Endothelial cell of umbilical vein (primary cell): ENCODE measurements around the gene UNKL. TPM values are rescaled to one million over a fixed set of nuclear protein-coding genes. Genes with fewer than 3 reads are reported as not detected.

Experiments
- BruUV-seq: library from RNA; stranded (reverse); fragments of 400-500 nt; replicated peaks from 2 replicates; lab custom pipeline; 2021; lab: Mats Ljungman, UMichigan
- CTCF ChIA-PET: fragments of 300-600, 350-600 bp; sonication (Branson Sonifier 250); formaldehyde crosslinking; loops from one replicate; lab custom pipeline; 2021; ENCODE audit warnings: antibody characterized with exemption, inconsistent platforms; lab: Charles Lee
- POLR2A ChIA-PET: fragments of 300-600, 350-600 bp; sonication (Branson Sonifier 250); formaldehyde crosslinking; loops from one replicate; lab custom pipeline; 2021; ENCODE audit warnings: antibody characterized with exemption, inconsistent platforms; lab: Charles Lee
- DNase-seq: peaks from one replicate; pipeline ENCODE4 v3.0.0-alpha.2; 2011; ENCODE audit warnings: low read depth, low spot score
- FAIRE-seq: peaks from 2 replicates; lab custom pipeline; 2011; peaks lifted over from hg19 to GRCh38; lab: Jason Lieb, UNC
- H2AFZ ChIP-seq: 2 replicates; pipeline ENCODE4 v1.6.0; 2012; ENCODE audit warnings: low read depth, low read length, control low read depth, inconsistent platforms
- H3K27ac ChIP-seq: 2 replicates; pipeline ENCODE4 v1.5.1; 2011; ENCODE audit warnings: low read depth, mild to moderate bottlenecking, control low read depth, low read length, moderate library complexity; ENCODE audit not compliant: insufficient read depth
- H3K27me3 ChIP-seq, 2 experiments: 2 replicates each; pipeline versions ENCODE4 v1.6.0 to v1.6.1; 2011; ENCODE audit warnings: low read length in 2 of 2, mixed read lengths in 1 of 2; ENCODE audit not compliant: control insufficient read depth in 2 of 2, insufficient read depth in 2 of 2
- H3K36me3 ChIP-seq, 2 experiments: 2 replicates in 1 of 2; 3 replicates in 1 of 2; pipeline ENCODE4 v1.5.1; 2011; ENCODE audit warnings: low read length in 2 of 2, mild to moderate bottlenecking in 1 of 2, moderate library complexity in 1 of 2; ENCODE audit not compliant: control insufficient read depth in 2 of 2, insufficient read depth in 2 of 2; ENCODE audit errors: extremely low read depth in 1 of 2
- H3K4me1 ChIP-seq: 3 replicates; pipeline ENCODE4 v1.5.1; 2011; ENCODE audit warnings: mild to moderate bottlenecking, low read length; ENCODE audit not compliant: control insufficient read depth, insufficient read depth; ENCODE audit errors: extremely low read depth
- H3K4me2 ChIP-seq: 2 replicates; pipeline ENCODE4 v1.6.1; 2011; ENCODE audit warnings: low read length, control low read depth, mixed read lengths; ENCODE audit not compliant: insufficient read depth
- H3K4me3 ChIP-seq, 3 experiments: fragments of 200-600 bp in 1 of 3; sonication (generic), shearing (Covaris generic) in 1 of 3; replicated peaks in 1 of 3; 2 replicates each; pipeline ENCODE4 v1.5.1; 2011 to 2016; ENCODE audit warnings: control low read depth in 3 of 3, low read length in 3 of 3, mild to moderate bottlenecking in 2 of 3, inconsistent platforms in 1 of 3, low read depth in 1 of 3, moderate library complexity in 1 of 3; ENCODE audit not compliant: insufficient read depth in 1 of 3
- H3K79me2 ChIP-seq: 2 replicates; pipeline ENCODE4 v1.6.0; 2012; ENCODE audit warnings: low read length, inconsistent platforms; ENCODE audit not compliant: control insufficient read depth, insufficient read depth
- H3K9ac ChIP-seq: replicated peaks from 2 replicates; pipeline ENCODE3; 2011; ENCODE audit warnings: low read length, control low read depth; ENCODE audit not compliant: insufficient read depth; ENCODE audit errors: extremely low read depth
- H3K9me1 ChIP-seq: replicated peaks from 3 replicates; pipeline ENCODE4 v1.6.0; 2011; ENCODE audit warnings: mild to moderate bottlenecking, low read length; ENCODE audit not compliant: control insufficient read depth, insufficient read depth; ENCODE audit errors: extremely low read depth
- H3K9me3 ChIP-seq: replicated peaks from 2 replicates; pipeline ENCODE4 v1.5.1; 2012; ENCODE audit warnings: low read length, inconsistent platforms; ENCODE audit not compliant: control insufficient read depth, insufficient read depth
- H4K20me1 ChIP-seq: replicated peaks from 2 replicates; pipeline ENCODE3; 2011; ENCODE audit warnings: mild to moderate bottlenecking, low read length; ENCODE audit not compliant: control insufficient read depth, insufficient read depth; ENCODE audit errors: extremely low read depth
- CTCF ChIP-seq, 2 donors: IDR thresholded peaks; 1 replicate in 1 of 2; 2 replicates in 1 of 2; pipeline ENCODE4 v1.5.1; 2011; ENCODE audit warnings: low read length in 2 of 2, mild to moderate bottlenecking in 2 of 2, moderate library complexity in 2 of 2, control low read depth in 1 of 2, inconsistent platforms in 1 of 2, low read depth in 1 of 2; ENCODE audit not compliant: insufficient read depth in 1 of 2; ENCODE audit errors: extremely low read depth in 1 of 2
- EZH2 ChIP-seq: IDR thresholded peaks from 2 replicates; pipeline ENCODE4 v1.6.1; 2012; ENCODE audit warnings: borderline replicate concordance, low read depth, mild to moderate bottlenecking, moderate library complexity, low read length, inconsistent platforms; ENCODE audit not compliant: severe bottlenecking
- FOS ChIP-seq: IDR thresholded peaks from 2 replicates; pipeline ENCODE4 v1.6.1; 2011; ENCODE audit warnings: mild to moderate bottlenecking, low read length, moderate library complexity, borderline replicate concordance; ENCODE audit not compliant: insufficient read depth
- GATA2 ChIP-seq: IDR thresholded peaks from 2 replicates; pipeline ENCODE4 v1.7.0; 2011; ENCODE audit warnings: low read depth, mild to moderate bottlenecking, moderate library complexity, mixed read lengths, low read length; ENCODE audit not compliant: insufficient read length, insufficient read depth
- JUN ChIP-seq: IDR thresholded peaks from 2 replicates; pipeline ENCODE4 v1.6.1; 2011; ENCODE audit warnings: borderline replicate concordance, low read depth; ENCODE audit not compliant: insufficient read length, insufficient read depth
- MAX ChIP-seq: IDR thresholded peaks from 2 replicates; pipeline ENCODE4 v1.6.1; 2011; ENCODE audit not compliant: insufficient read depth, insufficient read length
- MYC ChIP-seq: IDR thresholded peaks from one replicate; pipeline ENCODE4 v1.6.1; 2011; ENCODE audit warnings: mild to moderate bottlenecking, low read depth, low read length
- POLR2A ChIP-seq: IDR thresholded peaks from 2 replicates; pipeline ENCODE4 v1.6.1; 2012; ENCODE audit warnings: low read depth, mild to moderate bottlenecking, control low read depth, low read length
- POLR2AphosphoS5 ChIP-seq: IDR thresholded peaks from 2 replicates; pipeline ENCODE4 v1.6.1; 2012; ENCODE audit warnings: low read depth, mild to moderate bottlenecking, control low read depth, low read length, moderate library complexity; ENCODE audit not compliant: insufficient read depth
- dilution Hi-C: fragments of 300-500 bp; cut with MboI; formaldehyde crosslinking; loops from one replicate; pipeline ENCODE4 v1.15.0; 2019; ENCODE audit warnings: low sequenced_read_pairs; ENCODE audit not compliant: extremely low pct_ligation_motif_present
- intact Hi-C: fragments of 100-400 bp; cut with micrococcal nuclease; formaldehyde crosslinking; loops from one replicate; pipeline ENCODE4 v1.10.0; 2022
- polyA plus RNA-seq, 4 experiments: library from polyadenylated mRNA; depleted of rRNA in 3 of 4; stranded (reverse) in 3 of 4; unstranded in 1 of 4; fragments of >200 nt; gene quantifications; 2 replicates each; pipeline versions ENCODE4 v1.2.1 to v1.2.3, GENCODE V29; 2011 to 2012; ENCODE audit warnings: missing spikeins in 1 of 4
- total RNA-seq: library from RNA; stranded (reverse); gene quantifications from 2 replicates; pipeline ENCODE4 v1.2.3, GENCODE V29; 2021

UNKL gene
- total and polyA plus RNA-seq, 2 donors (not counting 3 experiments of a cell fraction or from before 2014, with no cell fraction given), result 17.1 to 32.8 TPM

GRCh38 chr16:1437606-1438005, 23.1 kb upstream of the UNKL start:
- BruUV-seq, result no TSS peak
- dilution Hi-C loops (no loop called here), intact Hi-C loops (no loop called here)
- Histone ChIP-seq H3K27ac (no peak overlapping the region), H3K4me1 (no peaks in the 10 kb centered on the region), H3K4me3 (no peak overlapping the region), H3K36me3 (no peaks in the 10 kb centered on the region), H3K79me2 (no peaks in the 10 kb centered on the region), H3K9me1 (no peaks in the 10 kb centered on the region), H3K4me2 (no peak overlapping the region), H3K27me3 (no peaks in the 10 kb centered on the region), H3K9ac (no peak overlapping the region), H4K20me1 (no peaks in the 10 kb centered on the region), H3K9me3 (no peaks in the 10 kb centered on the region), H2AFZ (no peak overlapping the region)
- DNase-seq (no peak), FAIRE-seq (no peak)
- ChIA-PET POLR2A (no interaction called here), CTCF (interaction anchor here (1.8 kb wide), 1 partner anchor 9 kb away, joined by 6 read pairs; no protein-coding TSS in a partner anchor)
- TF ChIP-seq JUN, result no peak
- TF ChIP-seq CTCF (IDR thresholded peaks at IDR 0.05; ENCODE audit: extremely low read depth in 1 of 2, insufficient read depth in 1 of 2, low read depth in 1 of 2, low read length in 2 of 2), result no peak
- TF ChIP-seq FOS, result no peak
- TF ChIP-seq POLR2A, result no peak
- no peak for TF ChIP-seq EZH2
- TF ChIP-seq GATA2, result no peak
- TF ChIP-seq MYC, result no peak
- no peak for TF ChIP-seq POLR2AphosphoS5
- no peak for TF ChIP-seq MAX
